ENCODE results near the gene HDAC4.

HDAC4 gene

DNA sequence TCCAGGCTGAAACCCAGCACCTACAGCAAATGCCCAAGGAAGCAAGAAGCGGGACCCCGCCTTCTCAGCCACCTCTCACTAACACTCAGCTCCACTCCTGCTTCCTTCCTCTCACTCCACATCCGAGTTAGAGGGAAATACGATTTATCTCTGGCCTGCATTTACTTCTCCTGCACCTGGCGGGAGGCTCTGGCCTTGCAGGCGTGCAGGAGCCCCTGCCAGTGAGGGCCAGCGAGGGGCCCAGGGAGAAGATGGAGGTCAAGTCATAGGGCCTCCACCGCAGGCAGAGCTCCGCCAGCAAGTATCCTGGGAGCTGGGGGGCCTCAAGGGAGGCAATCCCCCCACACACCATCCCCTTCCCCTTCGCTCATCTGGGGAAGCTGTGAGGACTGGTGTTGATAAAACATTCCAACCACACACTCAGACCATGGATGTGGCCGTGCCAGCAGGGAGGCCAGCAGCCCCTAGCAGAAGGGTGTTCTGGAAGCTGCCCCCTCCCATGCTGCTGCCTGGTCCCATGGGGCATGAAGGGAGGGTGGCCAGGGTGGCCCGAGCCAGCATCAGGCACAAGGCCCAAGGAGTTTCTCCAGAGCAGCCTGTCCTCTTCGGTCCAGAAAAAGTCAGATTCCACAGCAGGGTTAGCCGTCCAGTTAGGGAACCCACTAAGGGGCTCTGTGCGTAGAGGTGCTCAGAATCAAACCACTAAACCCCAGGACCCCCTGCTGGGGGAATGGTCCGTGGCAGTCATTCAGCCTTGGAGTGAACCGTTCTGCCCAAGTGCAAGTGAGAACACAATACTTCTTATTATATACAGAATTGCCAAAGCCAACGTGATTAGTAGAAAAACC, 91.2 kb downstream of the HDAC4 start:
- no peaks in the 10 kb centered on the region for H3K27me3 ChIP-seq (ENCODE audit: control insufficient read depth, insufficient read depth, low read length)
- H3K9me3 ChIP-seq (ENCODE audit: control insufficient read depth, insufficient read depth, low read length) = no peaks in the 10 kb centered on the region
- H3K4me3 ChIP-seq (ENCODE audit: low read depth, low read length) = no peak overlapping the region
- H3K4me1 ChIP-seq (ENCODE audit: control insufficient read depth, insufficient read depth, low read length) = no peaks in the 10 kb centered on the region
- no peak overlapping the region for H3K9ac ChIP-seq (ENCODE audit: low read depth, low read length)
- H3K36me3 ChIP-seq (ENCODE audit: control insufficient read depth, insufficient read depth, low read length) = peaks cover under 1% of the 10 kb centered on the region

DNA sequence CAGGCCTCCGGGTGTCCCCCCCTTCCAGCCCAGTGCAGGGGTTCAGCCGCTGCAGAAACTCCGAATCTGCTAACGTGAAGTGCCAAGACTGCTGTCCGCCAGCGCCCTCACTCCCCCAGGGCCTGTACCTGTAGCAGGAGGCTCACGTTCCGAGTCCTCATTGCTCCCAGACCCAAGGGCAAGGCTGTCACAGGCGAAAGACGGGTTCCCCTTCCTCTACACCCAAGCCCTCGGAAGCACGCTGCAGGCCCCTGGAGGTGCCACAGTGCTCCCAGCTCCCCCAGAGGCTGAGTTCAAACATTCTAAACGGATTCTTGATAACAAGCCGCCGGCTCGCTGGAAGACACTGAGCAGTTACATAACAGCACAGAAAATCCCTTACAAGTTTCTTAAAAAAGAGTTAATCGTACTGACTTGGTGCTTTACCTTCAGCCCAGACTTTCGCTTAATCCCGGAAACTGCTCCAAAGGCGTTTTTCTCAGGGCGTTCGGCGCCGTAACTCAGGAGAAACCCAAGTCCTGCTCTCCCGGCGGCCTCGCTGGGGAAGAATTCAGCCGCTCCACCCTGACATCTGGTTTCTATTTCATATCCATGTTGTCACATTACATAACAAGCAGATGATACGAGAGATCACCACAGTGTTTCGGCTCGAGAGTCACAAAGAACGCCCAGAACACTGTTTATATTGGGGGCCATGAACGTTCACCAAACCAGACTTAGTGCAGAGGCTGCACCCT, 92.0 kb downstream of the HDAC4 start:
- no peak overlapping the region for H3K4me3 ChIP-seq (ENCODE audit: low read depth, low read length)
- H3K9ac ChIP-seq (ENCODE audit: low read depth, low read length) = no peak overlapping the region

DNA sequence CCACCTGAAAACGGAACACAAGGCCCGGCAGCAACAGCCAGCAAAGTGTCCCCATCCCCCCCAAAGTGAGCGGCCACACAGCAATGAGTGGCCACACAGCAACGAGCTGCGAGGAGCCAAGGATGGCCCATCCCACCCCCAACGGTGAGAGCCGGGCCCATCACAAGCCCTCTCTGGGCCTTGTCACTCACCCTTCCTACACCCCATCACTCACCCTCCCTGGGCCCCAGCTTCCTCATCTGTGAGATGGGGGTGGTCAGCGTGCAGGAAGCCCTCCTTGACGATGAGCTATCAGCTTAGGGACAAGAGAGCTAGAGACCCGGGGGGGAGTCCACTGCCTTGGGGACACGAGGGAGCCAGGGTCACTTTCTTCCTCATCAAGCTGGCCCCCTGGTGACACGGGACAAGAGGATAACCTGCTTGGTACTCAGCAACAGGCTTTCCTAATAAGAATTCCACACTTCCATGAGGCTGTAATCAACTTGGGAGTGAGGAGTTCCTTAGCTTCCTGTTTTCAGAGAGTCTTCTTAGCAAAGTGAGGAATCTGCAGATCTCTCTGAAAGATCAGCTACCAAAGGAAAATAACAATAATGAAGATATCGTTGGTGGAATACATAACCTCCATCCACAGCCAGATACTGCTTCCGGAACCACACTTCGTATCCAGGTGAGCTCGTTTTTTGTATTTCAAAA, 92.8 kb downstream of the HDAC4 start:
- Histone ChIP-seq H3K9ac (ENCODE audit: low read depth, low read length) (no peak overlapping the region), H3K36me3 (ENCODE audit: control insufficient read depth, insufficient read depth, low read length) (no peaks in the 10 kb centered on the region), H3K27me3 (ENCODE audit: control insufficient read depth, insufficient read depth, low read length) (no peaks in the 10 kb centered on the region), H3K4me3 (ENCODE audit: low read depth, low read length) (no peak overlapping the region), H3K4me1 (ENCODE audit: control insufficient read depth, insufficient read depth, low read length) (no peaks in the 10 kb centered on the region), H3K9me3 (ENCODE audit: control insufficient read depth, insufficient read depth, low read length) (no peaks in the 10 kb centered on the region)

More for the DNA sequence above, 92.0 kb downstream of the HDAC4 start:
- Histone ChIP-seq H3K9me3 (ENCODE audit: control insufficient read depth, insufficient read depth, low read length) (no peaks in the 10 kb centered on the region), H3K36me3 (ENCODE audit: control insufficient read depth, insufficient read depth, low read length) (no peaks in the 10 kb centered on the region), H3K27me3 (ENCODE audit: control insufficient read depth, insufficient read depth, low read length) (no peaks in the 10 kb centered on the region), H3K4me1 (ENCODE audit: control insufficient read depth, insufficient read depth, low read length) (no peaks in the 10 kb centered on the region)

DNA sequence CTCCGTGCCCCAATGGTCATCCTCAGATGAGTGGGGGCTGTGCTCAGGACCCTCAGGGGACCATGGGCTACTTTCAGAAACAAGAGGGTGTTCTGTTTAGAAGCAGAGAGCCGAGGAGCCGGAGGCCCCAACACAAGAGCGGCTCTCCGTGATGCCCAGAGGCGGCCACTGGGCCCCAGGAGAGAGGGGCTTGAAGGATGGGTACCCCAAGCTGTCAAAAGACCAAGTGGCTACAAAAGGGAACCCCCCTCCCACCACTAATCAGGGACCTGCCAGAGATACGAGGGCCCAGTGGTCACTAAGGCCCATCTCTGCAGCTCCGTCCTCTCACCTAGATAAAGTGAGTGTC, 93.6 kb downstream of the HDAC4 start:
- Histone ChIP-seq H3K9ac (ENCODE audit: low read depth, low read length) (no peak overlapping the region), H3K4me3 (ENCODE audit: low read depth, low read length) (no peak overlapping the region)

DNA sequence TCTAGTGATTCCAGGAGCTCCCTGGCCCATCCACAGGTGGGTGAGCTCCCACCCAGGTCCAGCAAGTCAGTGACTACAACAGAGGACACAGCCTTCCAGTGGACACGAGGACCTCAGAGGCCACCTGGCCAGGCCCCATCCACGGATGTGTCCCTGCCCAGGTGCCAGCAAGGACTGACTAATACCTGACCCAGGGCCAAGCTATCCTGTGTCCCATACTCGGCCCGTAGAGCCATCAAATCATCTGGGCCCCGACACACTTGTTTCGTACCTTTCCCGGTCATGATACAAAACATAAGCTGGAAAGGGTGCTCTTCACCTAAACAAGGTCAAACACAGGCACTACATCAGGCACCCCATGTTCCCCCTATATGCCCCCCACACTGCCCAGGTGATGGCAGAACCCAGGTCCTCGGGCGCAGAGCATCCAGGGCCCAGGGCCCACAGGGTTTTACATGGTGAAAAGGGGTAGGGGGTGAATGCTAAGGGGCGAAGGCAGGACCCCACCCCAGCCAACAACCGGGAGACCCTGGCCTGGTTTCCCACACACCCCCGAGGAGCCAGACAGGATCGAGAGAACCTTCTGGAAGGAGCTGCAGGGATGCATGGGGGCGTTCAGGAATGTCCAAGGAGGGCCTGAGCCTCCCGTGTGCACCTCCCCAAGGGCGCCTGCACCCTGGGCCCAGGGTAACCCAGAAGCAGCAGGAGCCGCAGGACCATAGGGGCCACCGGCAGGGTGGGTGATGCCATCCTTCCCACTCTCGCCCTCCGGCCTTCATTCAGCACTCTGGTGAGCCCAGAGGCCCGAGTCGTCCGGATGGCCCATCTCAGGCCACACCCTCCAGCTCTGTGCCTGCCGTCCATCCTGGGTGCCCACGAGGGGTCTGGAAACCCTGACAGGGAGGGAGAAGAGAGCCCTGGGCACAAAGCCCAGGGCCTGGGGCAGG, 94.3 kb downstream of the HDAC4 start:
- no peaks in the 10 kb centered on the region for H3K4me1 ChIP-seq (ENCODE audit: control insufficient read depth, insufficient read depth, low read length)
- H3K4me3 ChIP-seq (ENCODE audit: low read depth, low read length) = no peak overlapping the region
- no peaks in the 10 kb centered on the region for H3K36me3 ChIP-seq (ENCODE audit: control insufficient read depth, insufficient read depth, low read length)
- no peaks in the 10 kb centered on the region for H3K9me3 ChIP-seq (ENCODE audit: control insufficient read depth, insufficient read depth, low read length)
- no peaks in the 10 kb centered on the region for H3K27me3 ChIP-seq (ENCODE audit: control insufficient read depth, insufficient read depth, low read length)
- no peak overlapping the region for H3K9ac ChIP-seq (ENCODE audit: low read depth, low read length)

More for the DNA sequence above, 93.6 kb downstream of the HDAC4 start:
- Histone ChIP-seq H3K9me3 (ENCODE audit: control insufficient read depth, insufficient read depth, low read length) (no peaks in the 10 kb centered on the region), H3K27me3 (ENCODE audit: control insufficient read depth, insufficient read depth, low read length) (no peaks in the 10 kb centered on the region), H3K4me1 (ENCODE audit: control insufficient read depth, insufficient read depth, low read length) (no peaks in the 10 kb centered on the region), H3K36me3 (ENCODE audit: control insufficient read depth, insufficient read depth, low read length) (no peaks in the 10 kb centered on the region)

DNA sequence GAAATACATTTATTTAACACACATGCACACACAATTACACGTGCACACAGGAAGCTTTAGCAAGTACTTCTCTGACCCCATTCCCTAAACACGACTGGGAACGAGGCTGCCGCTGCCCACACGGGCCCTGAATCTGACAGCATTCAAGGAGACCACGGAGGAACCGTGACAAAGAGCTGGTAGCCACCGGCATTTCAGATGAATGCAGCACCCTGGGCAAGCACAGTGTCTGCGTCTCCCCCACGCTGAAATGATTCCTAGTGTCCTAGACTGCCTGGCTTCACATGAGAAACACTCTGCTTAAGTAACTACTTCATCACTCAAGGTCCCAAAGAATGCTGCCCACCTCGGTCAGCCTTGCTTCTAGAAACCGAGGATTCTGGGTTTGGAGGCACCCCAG, 95.0 kb downstream of the HDAC4 start:
- H3K9me3 ChIP-seq (ENCODE audit: control insufficient read depth, insufficient read depth, low read length) = no peaks in the 10 kb centered on the region
- H3K9ac ChIP-seq (ENCODE audit: low read depth, low read length) = no peak overlapping the region
- H3K36me3 ChIP-seq (ENCODE audit: control insufficient read depth, insufficient read depth, low read length) = no peaks in the 10 kb centered on the region
- H3K4me3 ChIP-seq (ENCODE audit: low read depth, low read length) = no peak overlapping the region
- H3K4me1 ChIP-seq (ENCODE audit: control insufficient read depth, insufficient read depth, low read length) = no peaks in the 10 kb centered on the region
- H3K27me3 ChIP-seq (ENCODE audit: control insufficient read depth, insufficient read depth, low read length) = no peaks in the 10 kb centered on the region

DNA sequence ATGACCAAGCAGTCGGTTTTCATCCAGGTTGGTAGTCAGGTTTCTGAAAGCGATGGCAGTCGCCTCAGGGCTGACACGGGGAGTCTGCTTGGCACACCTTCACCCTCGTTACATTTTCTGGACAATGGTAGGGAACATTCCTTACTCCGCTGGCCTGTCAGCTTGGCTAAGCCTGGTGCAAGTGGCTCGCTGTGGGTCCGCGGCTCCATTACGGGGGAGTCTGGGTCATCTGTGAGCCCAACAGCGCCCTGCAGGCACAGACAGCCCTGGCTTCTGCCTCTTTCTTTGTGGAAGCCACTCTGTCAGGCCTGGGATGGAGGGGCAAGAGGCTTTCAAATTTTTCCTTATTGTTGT, 95.6 kb downstream of the HDAC4 start:
- Histone ChIP-seq H3K9ac (ENCODE audit: low read depth, low read length) (no peak overlapping the region), H3K27me3 (ENCODE audit: control insufficient read depth, insufficient read depth, low read length) (no peaks in the 10 kb centered on the region), H3K9me3 (ENCODE audit: control insufficient read depth, insufficient read depth, low read length) (no peaks in the 10 kb centered on the region), H3K4me3 (ENCODE audit: low read depth, low read length) (no peak overlapping the region), H3K4me1 (ENCODE audit: control insufficient read depth, insufficient read depth, low read length) (no peaks in the 10 kb centered on the region), H3K36me3 (ENCODE audit: control insufficient read depth, insufficient read depth, low read length) (no peaks in the 10 kb centered on the region)

DNA sequence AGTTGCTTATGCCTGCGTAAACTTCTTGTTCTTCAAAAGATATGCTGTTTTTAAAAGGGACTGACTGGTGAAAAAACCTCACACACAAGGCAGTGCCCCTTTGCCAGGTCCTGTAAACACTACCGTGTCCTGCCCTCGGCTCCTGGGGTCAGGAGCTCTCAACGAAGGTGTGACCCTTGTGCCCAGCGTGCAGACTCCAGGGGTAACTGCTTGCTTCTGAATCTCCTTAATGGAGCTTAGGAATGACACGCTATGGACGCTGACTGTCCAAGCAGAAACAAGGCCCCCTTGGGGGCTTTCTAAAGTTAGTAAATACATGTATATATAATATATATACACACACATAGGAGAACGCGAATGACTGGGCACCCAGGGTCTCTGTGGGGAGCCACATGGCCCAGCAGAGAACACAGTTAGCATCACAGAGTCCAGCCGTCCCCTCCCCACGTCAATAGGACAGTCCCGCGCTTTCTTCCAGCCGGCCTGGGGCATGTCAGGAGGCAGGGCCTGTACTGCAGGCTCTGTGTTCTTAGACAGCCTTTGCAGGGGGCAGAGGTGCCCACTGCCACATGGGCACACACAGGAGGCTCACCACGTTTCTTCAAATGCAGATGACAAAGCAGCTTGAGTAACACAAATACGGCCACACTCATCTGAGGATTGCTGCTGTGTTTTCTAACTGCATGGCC, 96.1 kb downstream of the HDAC4 start:
- H3K36me3 ChIP-seq (ENCODE audit: control insufficient read depth, insufficient read depth, low read length) = no peaks in the 10 kb centered on the region
- H3K4me1 ChIP-seq (ENCODE audit: control insufficient read depth, insufficient read depth, low read length) = no peaks in the 10 kb centered on the region
- no peaks in the 10 kb centered on the region for H3K9me3 ChIP-seq (ENCODE audit: control insufficient read depth, insufficient read depth, low read length)
- no peak overlapping the region for H3K9ac ChIP-seq (ENCODE audit: low read depth, low read length)
- no peaks in the 10 kb centered on the region for H3K27me3 ChIP-seq (ENCODE audit: control insufficient read depth, insufficient read depth, low read length)
- no peak overlapping the region for H3K4me3 ChIP-seq (ENCODE audit: low read depth, low read length)

DNA sequence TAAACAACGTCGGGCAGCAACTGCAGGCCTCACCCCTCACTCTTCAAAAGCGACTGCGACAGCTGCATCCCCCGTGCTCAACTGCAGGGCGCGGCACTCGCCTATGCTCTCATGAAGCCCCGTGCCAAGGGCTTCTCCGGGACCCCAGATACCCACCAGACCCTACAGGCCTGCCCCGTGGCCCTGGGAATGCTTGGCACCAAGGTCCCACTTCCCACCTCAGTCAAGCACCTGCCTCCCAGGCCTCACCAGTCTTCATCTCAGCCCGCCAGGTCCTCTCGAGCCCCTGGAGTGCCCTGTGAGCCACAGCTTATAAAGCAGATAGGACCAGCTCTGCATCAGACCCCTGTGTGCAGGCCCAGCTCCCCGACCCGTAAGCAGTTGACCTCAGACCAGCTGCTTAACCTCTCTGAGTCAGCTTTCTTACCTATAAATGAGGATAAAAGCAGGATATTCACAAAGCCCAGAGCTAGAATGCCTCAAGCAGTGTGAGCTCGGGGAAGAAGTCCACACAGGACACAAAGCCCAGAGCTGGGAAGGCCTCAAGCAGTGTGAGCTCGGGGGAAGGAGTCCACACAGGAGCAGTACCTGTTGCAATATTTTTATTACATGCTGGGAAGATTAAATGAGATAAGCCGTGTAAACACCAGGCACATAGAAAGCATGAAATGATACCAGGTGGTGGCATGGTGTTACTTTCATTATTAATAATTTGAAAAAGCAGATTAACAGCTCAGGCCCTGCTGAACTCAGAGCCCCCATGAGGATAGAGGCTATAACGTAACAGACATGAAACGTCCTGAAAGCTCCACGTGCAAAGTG, 96.9 kb downstream of the HDAC4 start:
- Histone ChIP-seq H3K9me3 (ENCODE audit: control insufficient read depth, insufficient read depth, low read length) (no peaks in the 10 kb centered on the region), H3K36me3 (ENCODE audit: control insufficient read depth, insufficient read depth, low read length) (no peaks in the 10 kb centered on the region), H3K9ac (ENCODE audit: low read depth, low read length) (no peak overlapping the region), H3K4me1 (ENCODE audit: control insufficient read depth, insufficient read depth, low read length) (no peaks in the 10 kb centered on the region), H3K4me3 (ENCODE audit: low read depth, low read length) (no peak overlapping the region), H3K27me3 (ENCODE audit: control insufficient read depth, insufficient read depth, low read length) (no peaks in the 10 kb centered on the region)

DNA sequence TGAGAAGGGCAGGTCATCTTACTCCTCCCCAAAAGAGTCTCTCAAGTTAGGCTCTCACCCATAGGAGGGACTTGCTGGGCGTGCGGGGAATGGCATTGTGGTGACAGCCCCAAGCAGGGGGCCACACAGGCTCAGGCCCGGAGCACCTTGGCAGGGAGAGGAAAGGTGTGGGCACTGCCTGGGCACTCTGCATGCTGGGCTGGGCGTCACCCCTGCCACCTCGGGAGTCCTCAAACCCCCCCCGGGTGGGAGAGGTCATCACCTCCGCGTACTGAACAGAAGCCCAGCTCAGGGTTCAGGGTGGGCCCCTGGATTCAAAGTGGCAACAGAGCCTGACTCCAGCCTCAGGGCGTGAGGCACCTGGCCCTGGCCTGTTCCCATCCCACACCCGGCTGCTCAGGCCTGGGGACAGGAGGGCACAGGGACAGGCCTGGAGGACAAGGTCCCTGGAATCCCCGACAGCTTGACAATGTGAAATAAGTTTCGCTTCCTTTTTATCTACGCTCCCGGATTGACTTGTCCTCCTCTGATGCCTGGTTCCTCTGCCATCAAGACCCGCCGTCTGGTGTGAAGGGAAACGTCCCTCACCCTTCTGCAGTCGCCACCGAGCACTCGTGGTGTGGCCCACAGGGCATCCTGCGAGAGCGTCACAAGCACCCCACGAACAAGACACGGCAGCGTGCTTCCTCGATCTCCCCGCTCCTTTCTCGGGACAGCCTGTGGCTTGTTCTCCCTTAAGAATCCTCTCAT, 97.8 kb downstream of the HDAC4 start:
- H3K9me3 ChIP-seq (ENCODE audit: control insufficient read depth, insufficient read depth, low read length) = no peaks in the 10 kb centered on the region
- H3K9ac ChIP-seq (ENCODE audit: low read depth, low read length) = no peak overlapping the region
- H3K27me3 ChIP-seq (ENCODE audit: control insufficient read depth, insufficient read depth, low read length) = no peaks in the 10 kb centered on the region
- no peaks in the 10 kb centered on the region for H3K4me1 ChIP-seq (ENCODE audit: control insufficient read depth, insufficient read depth, low read length)
- H3K4me3 ChIP-seq (ENCODE audit: low read depth, low read length) = no peak overlapping the region
- no peaks in the 10 kb centered on the region for H3K36me3 ChIP-seq (ENCODE audit: control insufficient read depth, insufficient read depth, low read length)

All from iPS-15b (cell line).